Endothelial cell of umbilical vein (primary cell): ENCODE data around the gene RNF145. TPM values are rescaled to one million over a fixed set of nuclear protein-coding genes. Genes with fewer than 3 reads are reported as not detected.

Experiments
- BruUV-seq: library from RNA; stranded (reverse); fragments of 400-500 nt; replicated peaks from 2 replicates; lab custom pipeline; 2021; lab: Mats Ljungman, UMichigan
- CTCF ChIA-PET: fragments of 300-600, 350-600 bp; sonication (Branson Sonifier 250); formaldehyde crosslinking; loops from one replicate; lab custom pipeline; 2021; ENCODE audit warnings: antibody characterized with exemption, inconsistent platforms; lab: Charles Lee
- POLR2A ChIA-PET: fragments of 300-600, 350-600 bp; sonication (Branson Sonifier 250); formaldehyde crosslinking; loops from one replicate; lab custom pipeline; 2021; ENCODE audit warnings: antibody characterized with exemption, inconsistent platforms; lab: Charles Lee
- DNase-seq: peaks from one replicate; pipeline ENCODE4 v3.0.0-alpha.2; 2011; ENCODE audit warnings: low read depth, low spot score
- FAIRE-seq: peaks from 2 replicates; lab custom pipeline; 2011; peaks lifted over from hg19 to GRCh38; lab: Jason Lieb, UNC
- H2AFZ ChIP-seq: 2 replicates; pipeline ENCODE4 v1.6.0; 2012; ENCODE audit warnings: low read depth, low read length, control low read depth, inconsistent platforms
- H3K27ac ChIP-seq: 2 replicates; pipeline ENCODE4 v1.5.1; 2011; ENCODE audit warnings: low read depth, mild to moderate bottlenecking, control low read depth, low read length, moderate library complexity; ENCODE audit not compliant: insufficient read depth
- H3K27me3 ChIP-seq, 2 experiments: 2 replicates each; pipeline versions ENCODE4 v1.6.0 to v1.6.1; 2011; ENCODE audit warnings: low read length in 2 of 2, mixed read lengths in 1 of 2; ENCODE audit not compliant: control insufficient read depth in 2 of 2, insufficient read depth in 2 of 2
- H3K36me3 ChIP-seq, 2 experiments: 2 replicates in 1 of 2; 3 replicates in 1 of 2; pipeline ENCODE4 v1.5.1; 2011; ENCODE audit warnings: low read length in 2 of 2, mild to moderate bottlenecking in 1 of 2, moderate library complexity in 1 of 2; ENCODE audit not compliant: control insufficient read depth in 2 of 2, insufficient read depth in 2 of 2; ENCODE audit errors: extremely low read depth in 1 of 2
- H3K4me1 ChIP-seq: 3 replicates; pipeline ENCODE4 v1.5.1; 2011; ENCODE audit warnings: mild to moderate bottlenecking, low read length; ENCODE audit not compliant: control insufficient read depth, insufficient read depth; ENCODE audit errors: extremely low read depth
- H3K4me2 ChIP-seq: 2 replicates; pipeline ENCODE4 v1.6.1; 2011; ENCODE audit warnings: low read length, control low read depth, mixed read lengths; ENCODE audit not compliant: insufficient read depth
- H3K4me3 ChIP-seq, 3 experiments: fragments of 200-600 bp in 1 of 3; sonication (generic), shearing (Covaris generic) in 1 of 3; replicated peaks in 1 of 3; 2 replicates each; pipeline ENCODE4 v1.5.1; 2011 to 2016; ENCODE audit warnings: control low read depth in 3 of 3, low read length in 3 of 3, mild to moderate bottlenecking in 2 of 3, inconsistent platforms in 1 of 3, low read depth in 1 of 3, moderate library complexity in 1 of 3; ENCODE audit not compliant: insufficient read depth in 1 of 3
- H3K79me2 ChIP-seq: 2 replicates; pipeline ENCODE4 v1.6.0; 2012; ENCODE audit warnings: low read length, inconsistent platforms; ENCODE audit not compliant: control insufficient read depth, insufficient read depth
- H3K9ac ChIP-seq: replicated peaks from 2 replicates; pipeline ENCODE3; 2011; ENCODE audit warnings: low read length, control low read depth; ENCODE audit not compliant: insufficient read depth; ENCODE audit errors: extremely low read depth
- H3K9me1 ChIP-seq: replicated peaks from 3 replicates; pipeline ENCODE4 v1.6.0; 2011; ENCODE audit warnings: mild to moderate bottlenecking, low read length; ENCODE audit not compliant: control insufficient read depth, insufficient read depth; ENCODE audit errors: extremely low read depth
- H3K9me3 ChIP-seq: replicated peaks from 2 replicates; pipeline ENCODE4 v1.5.1; 2012; ENCODE audit warnings: low read length, inconsistent platforms; ENCODE audit not compliant: control insufficient read depth, insufficient read depth
- H4K20me1 ChIP-seq: replicated peaks from 2 replicates; pipeline ENCODE3; 2011; ENCODE audit warnings: mild to moderate bottlenecking, low read length; ENCODE audit not compliant: control insufficient read depth, insufficient read depth; ENCODE audit errors: extremely low read depth
- EZH2 ChIP-seq: IDR thresholded peaks from 2 replicates; pipeline ENCODE4 v1.6.1; 2012; ENCODE audit warnings: borderline replicate concordance, low read depth, mild to moderate bottlenecking, moderate library complexity, low read length, inconsistent platforms; ENCODE audit not compliant: severe bottlenecking
- FOS ChIP-seq: IDR thresholded peaks from 2 replicates; pipeline ENCODE4 v1.6.1; 2011; ENCODE audit warnings: mild to moderate bottlenecking, low read length, moderate library complexity, borderline replicate concordance; ENCODE audit not compliant: insufficient read depth
- GATA2 ChIP-seq: IDR thresholded peaks from 2 replicates; pipeline ENCODE4 v1.7.0; 2011; ENCODE audit warnings: low read depth, mild to moderate bottlenecking, moderate library complexity, mixed read lengths, low read length; ENCODE audit not compliant: insufficient read length, insufficient read depth
- JUN ChIP-seq: IDR thresholded peaks from 2 replicates; pipeline ENCODE4 v1.6.1; 2011; ENCODE audit warnings: borderline replicate concordance, low read depth; ENCODE audit not compliant: insufficient read length, insufficient read depth
- MYC ChIP-seq: IDR thresholded peaks from one replicate; pipeline ENCODE4 v1.6.1; 2011; ENCODE audit warnings: mild to moderate bottlenecking, low read depth, low read length
- POLR2A ChIP-seq: IDR thresholded peaks from 2 replicates; pipeline ENCODE4 v1.6.1; 2012; ENCODE audit warnings: low read depth, mild to moderate bottlenecking, control low read depth, low read length
- POLR2AphosphoS5 ChIP-seq: IDR thresholded peaks from 2 replicates; pipeline ENCODE4 v1.6.1; 2012; ENCODE audit warnings: low read depth, mild to moderate bottlenecking, control low read depth, low read length, moderate library complexity; ENCODE audit not compliant: insufficient read depth
- dilution Hi-C: fragments of 300-500 bp; cut with MboI; formaldehyde crosslinking; loops from one replicate; pipeline ENCODE4 v1.15.0; 2019; ENCODE audit warnings: low sequenced_read_pairs; ENCODE audit not compliant: extremely low pct_ligation_motif_present
- intact Hi-C: fragments of 100-400 bp; cut with micrococcal nuclease; formaldehyde crosslinking; loops from one replicate; pipeline ENCODE4 v1.10.0; 2022
- polyA plus RNA-seq, 4 experiments: library from polyadenylated mRNA; depleted of rRNA in 3 of 4; stranded (reverse) in 3 of 4; unstranded in 1 of 4; fragments of >200 nt; gene quantifications; 2 replicates each; pipeline versions ENCODE4 v1.2.1 to v1.2.3, GENCODE V29; 2011 to 2012; ENCODE audit warnings: missing spikeins in 1 of 4
- total RNA-seq: library from RNA; stranded (reverse); gene quantifications from 2 replicates; pipeline ENCODE4 v1.2.3, GENCODE V29; 2021
- TF ChIP-seq, protein P1 (sequence below): IDR thresholded peaks from 2 replicates; pipeline ENCODE4 v1.6.1; 2011; ENCODE audit not compliant: insufficient read depth, insufficient read length
- TF ChIP-seq, protein P2 (sequence below), 2 donors: IDR thresholded peaks; 1 replicate in 1 of 2; 2 replicates in 1 of 2; pipeline ENCODE4 v1.5.1; 2011; ENCODE audit warnings: low read length in 2 of 2, mild to moderate bottlenecking in 2 of 2, moderate library complexity in 2 of 2, control low read depth in 1 of 2, inconsistent platforms in 1 of 2, low read depth in 1 of 2; ENCODE audit not compliant: insufficient read depth in 1 of 2; ENCODE audit errors: extremely low read depth in 1 of 2

RNF145 gene
- total and polyA plus RNA-seq, 2 donors (not counting 3 experiments of a cell fraction or from before 2014, with no cell fraction given), result 39.4 to 62.3 TPM

DNA sequence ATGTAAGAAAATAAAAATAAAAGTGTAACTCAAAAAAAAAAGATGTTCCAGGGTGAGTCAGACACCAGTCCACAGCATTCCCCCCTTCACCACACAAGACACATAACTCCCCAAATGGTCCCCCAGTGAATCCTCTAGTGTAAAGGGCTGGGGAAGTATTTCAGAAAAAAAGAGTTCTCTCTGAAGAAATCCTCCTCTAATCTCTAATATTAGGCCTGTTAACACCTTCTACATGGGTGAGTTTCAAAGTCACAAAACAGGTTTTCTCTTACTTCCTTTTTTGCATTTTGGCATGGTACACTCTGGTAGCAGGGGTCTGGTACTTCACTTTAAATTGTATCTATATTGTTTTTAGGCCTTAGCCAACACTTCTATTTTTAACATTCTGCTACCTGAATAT is 28.2 kb downstream of the RNF145 start:
- peaks cover 0 to 3% of the 10 kb centered on the region in 2 experiments for H3K36me3 ChIP-seq
- DNase-seq, result no peak
- no TSS peak for BruUV-seq
- H3K9me3 ChIP-seq, result no peaks in the 10 kb centered on the region
- H3K9me1 ChIP-seq, result no peaks in the 10 kb centered on the region
- no peaks in the 10 kb centered on the region for H3K27me3 ChIP-seq
- no peaks in the 10 kb centered on the region for H4K20me1 ChIP-seq
- peaks cover 6% of the 10 kb centered on the region for H3K79me2 ChIP-seq
- POLR2A ChIA-PET, result interaction anchor here (0.7 kb wide), 1 partner anchor 26 kb away, joined by 4 read pairs; no protein-coding TSS in a partner anchor
- H3K4me2 ChIP-seq, result no peak overlapping the region
- TF ChIP-seq JUN, result no peak
- no peak for TF ChIP-seq MYC
- no peak for TF ChIP-seq GATA2
- no peak for TF ChIP-seq EZH2
- TF ChIP-seq POLR2AphosphoS5, result no peak
- TF ChIP-seq, protein P1, sequence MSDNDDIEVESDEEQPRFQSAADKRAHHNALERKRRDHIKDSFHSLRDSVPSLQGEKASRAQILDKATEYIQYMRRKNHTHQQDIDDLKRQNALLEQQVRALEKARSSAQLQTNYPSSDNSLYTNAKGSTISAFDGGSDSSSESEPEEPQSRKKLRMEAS, result no peak
- TF ChIP-seq, protein P2, sequence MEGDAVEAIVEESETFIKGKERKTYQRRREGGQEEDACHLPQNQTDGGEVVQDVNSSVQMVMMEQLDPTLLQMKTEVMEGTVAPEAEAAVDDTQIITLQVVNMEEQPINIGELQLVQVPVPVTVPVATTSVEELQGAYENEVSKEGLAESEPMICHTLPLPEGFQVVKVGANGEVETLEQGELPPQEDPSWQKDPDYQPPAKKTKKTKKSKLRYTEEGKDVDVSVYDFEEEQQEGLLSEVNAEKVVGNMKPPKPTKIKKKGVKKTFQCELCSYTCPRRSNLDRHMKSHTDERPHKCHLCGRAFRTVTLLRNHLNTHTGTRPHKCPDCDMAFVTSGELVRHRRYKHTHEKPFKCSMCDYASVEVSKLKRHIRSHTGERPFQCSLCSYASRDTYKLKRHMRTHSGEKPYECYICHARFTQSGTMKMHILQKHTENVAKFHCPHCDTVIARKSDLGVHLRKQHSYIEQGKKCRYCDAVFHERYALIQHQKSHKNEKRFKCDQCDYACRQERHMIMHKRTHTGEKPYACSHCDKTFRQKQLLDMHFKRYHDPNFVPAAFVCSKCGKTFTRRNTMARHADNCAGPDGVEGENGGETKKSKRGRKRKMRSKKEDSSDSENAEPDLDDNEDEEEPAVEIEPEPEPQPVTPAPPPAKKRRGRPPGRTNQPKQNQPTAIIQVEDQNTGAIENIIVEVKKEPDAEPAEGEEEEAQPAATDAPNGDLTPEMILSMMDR (IDR thresholded peaks at IDR 0.05; ENCODE audit: extremely low read depth in 1 of 2, insufficient read depth in 1 of 2, low read depth in 1 of 2, low read length in 2 of 2), result no peak
- TF ChIP-seq FOS, result no peak
- no peak for TF ChIP-seq POLR2A
- H3K9ac ChIP-seq, result no peak overlapping the region
- intact Hi-C loops, result no loop called here
- no peak overlapping the region for H2AFZ ChIP-seq
- no peak for FAIRE-seq
- dilution Hi-C loops, result no loop called here
- CTCF ChIA-PET, result no interaction called here
- H3K27ac ChIP-seq, result no peak overlapping the region
- H3K4me3 ChIP-seq, result no peak overlapping the region
- H3K4me1 ChIP-seq, result peaks cover 27% of the 10 kb centered on the region
